HG03139 (cell line): ENCODE measurements around the gene MAPK4.
"Not testable (repeated sequence)": the region's sequence is repeated elsewhere in the genome, so short reads cannot be mapped to it uniquely, and the experiment has no call there.

Experiments
- ATAC-seq: cut with Tn5 transposase; IDR thresholded peaks from one replicate; pipeline ENCODE4 v1.9.1; 2021; ENCODE audit not compliant: unreplicated experiment

The MAPK4 gene

GRCh38 chr18:50679056-50679455, 119.2 kb downstream of the MAPK4 start:
- ATAC-seq: no peak

GRCh38 chr18:50679656-50680055, 119.8 kb downstream of the MAPK4 start:
- no peak for ATAC-seq

GRCh38 chr18:50680966-50681365, 121.1 kb downstream of the MAPK4 start:
- no peak for ATAC-seq

- no peak for ATAC-seq
These were observed 123.0 kb downstream of the MAPK4 start for GRCh38 chr18:50682852-50683251.

- no peak for ATAC-seq
These were observed 126.5 kb downstream of the MAPK4 start for GRCh38 chr18:50686409-50686808.

- ATAC-seq: no peak
These were observed 127.6 kb downstream of the MAPK4 start for GRCh38 chr18:50687491-50687890.

GRCh38 chr18:50689578-50689977, 129.7 kb downstream of the MAPK4 start:
- no peak for ATAC-seq

GRCh38 chr18:50694147-50694546, 134.3 kb downstream of the MAPK4 start:
- no peak for ATAC-seq

- no peak for ATAC-seq
These were observed 135.7 kb downstream of the MAPK4 start for GRCh38 chr18:50695431-50696176.

GRCh38 chr18:50696436-50696835, 136.5 kb downstream of the MAPK4 start:
- no peak for ATAC-seq

GRCh38 chr18:50696929-50697328, 137.0 kb downstream of the MAPK4 start:
- ATAC-seq: no peak

- no peak for ATAC-seq
These were observed 137.6 kb downstream of the MAPK4 start for GRCh38 chr18:50697509-50697908.

GRCh38 chr18:50700245-50701165, 140.6 kb downstream of the MAPK4 start:
- ATAC-seq: no peak

- ATAC-seq: no peak
These were observed 144.6 kb downstream of the MAPK4 start for GRCh38 chr18:50704357-50704940.

GRCh38 chr18:50706199-50706598, 146.3 kb downstream of the MAPK4 start:
- no peak for ATAC-seq

- ATAC-seq: no peak
These were observed 146.8 kb downstream of the MAPK4 start for GRCh38 chr18:50706651-50707050.

GRCh38 chr18:50707297-50707696, 147.4 kb downstream of the MAPK4 start:
- not testable (repeated sequence) for ATAC-seq

- no peak for ATAC-seq
These were observed 148.1 kb downstream of the MAPK4 start for GRCh38 chr18:50707855-50708469.

- no peak for ATAC-seq
These were observed 149.3 kb downstream of the MAPK4 start for GRCh38 chr18:50709193-50709592.

- ATAC-seq: no peak
These were observed 151.5 kb downstream of the MAPK4 start for GRCh38 chr18:50711386-50711785.

GRCh38 chr18:50715919-50716318, 156.0 kb downstream of the MAPK4 start:
- ATAC-seq: no peak
